Endothelial cell of umbilical vein (primary cell): Measurements from ENCODE around the gene NXPH4. TPM values are rescaled to one million over a fixed set of nuclear protein-coding genes. Genes with fewer than 3 reads are reported as not detected.

ENCODE experiments used
- BruUV-seq: library from RNA; stranded (reverse); fragments of 400-500 nt; replicated peaks from 2 replicates; lab custom pipeline; 2021; lab: Mats Ljungman, UMichigan
- CTCF ChIA-PET: fragments of 300-600, 350-600 bp; sonication (Branson Sonifier 250); formaldehyde crosslinking; loops from one replicate; lab custom pipeline; 2021; ENCODE audit warnings: antibody characterized with exemption, inconsistent platforms; lab: Charles Lee
- POLR2A ChIA-PET: fragments of 300-600, 350-600 bp; sonication (Branson Sonifier 250); formaldehyde crosslinking; loops from one replicate; lab custom pipeline; 2021; ENCODE audit warnings: antibody characterized with exemption, inconsistent platforms; lab: Charles Lee
- DNase-seq: peaks from one replicate; pipeline ENCODE4 v3.0.0-alpha.2; 2011; ENCODE audit warnings: low read depth, low spot score
- FAIRE-seq: peaks from 2 replicates; lab custom pipeline; 2011; peaks lifted over from hg19 to GRCh38; lab: Jason Lieb, UNC
- H2AFZ ChIP-seq: 2 replicates; pipeline ENCODE4 v1.6.0; 2012; ENCODE audit warnings: low read depth, low read length, control low read depth, inconsistent platforms
- H3K27ac ChIP-seq: 2 replicates; pipeline ENCODE4 v1.5.1; 2011; ENCODE audit warnings: low read depth, mild to moderate bottlenecking, control low read depth, low read length, moderate library complexity; ENCODE audit not compliant: insufficient read depth
- H3K27me3 ChIP-seq, 2 experiments: 2 replicates each; pipeline versions ENCODE4 v1.6.0 to v1.6.1; 2011; ENCODE audit warnings: low read length in 2 of 2, mixed read lengths in 1 of 2; ENCODE audit not compliant: control insufficient read depth in 2 of 2, insufficient read depth in 2 of 2
- H3K36me3 ChIP-seq, 2 experiments: 2 replicates in 1 of 2; 3 replicates in 1 of 2; pipeline ENCODE4 v1.5.1; 2011; ENCODE audit warnings: low read length in 2 of 2, mild to moderate bottlenecking in 1 of 2, moderate library complexity in 1 of 2; ENCODE audit not compliant: control insufficient read depth in 2 of 2, insufficient read depth in 2 of 2; ENCODE audit errors: extremely low read depth in 1 of 2
- H3K4me1 ChIP-seq: 3 replicates; pipeline ENCODE4 v1.5.1; 2011; ENCODE audit warnings: mild to moderate bottlenecking, low read length; ENCODE audit not compliant: control insufficient read depth, insufficient read depth; ENCODE audit errors: extremely low read depth
- H3K4me2 ChIP-seq: 2 replicates; pipeline ENCODE4 v1.6.1; 2011; ENCODE audit warnings: low read length, control low read depth, mixed read lengths; ENCODE audit not compliant: insufficient read depth
- H3K4me3 ChIP-seq, 3 experiments: fragments of 200-600 bp in 1 of 3; sonication (generic), shearing (Covaris generic) in 1 of 3; replicated peaks in 1 of 3; 2 replicates each; pipeline ENCODE4 v1.5.1; 2011 to 2016; ENCODE audit warnings: control low read depth in 3 of 3, low read length in 3 of 3, mild to moderate bottlenecking in 2 of 3, inconsistent platforms in 1 of 3, low read depth in 1 of 3, moderate library complexity in 1 of 3; ENCODE audit not compliant: insufficient read depth in 1 of 3
- H3K79me2 ChIP-seq: 2 replicates; pipeline ENCODE4 v1.6.0; 2012; ENCODE audit warnings: low read length, inconsistent platforms; ENCODE audit not compliant: control insufficient read depth, insufficient read depth
- H3K9ac ChIP-seq: replicated peaks from 2 replicates; pipeline ENCODE3; 2011; ENCODE audit warnings: low read length, control low read depth; ENCODE audit not compliant: insufficient read depth; ENCODE audit errors: extremely low read depth
- H3K9me1 ChIP-seq: replicated peaks from 3 replicates; pipeline ENCODE4 v1.6.0; 2011; ENCODE audit warnings: mild to moderate bottlenecking, low read length; ENCODE audit not compliant: control insufficient read depth, insufficient read depth; ENCODE audit errors: extremely low read depth
- H3K9me3 ChIP-seq: replicated peaks from 2 replicates; pipeline ENCODE4 v1.5.1; 2012; ENCODE audit warnings: low read length, inconsistent platforms; ENCODE audit not compliant: control insufficient read depth, insufficient read depth
- H4K20me1 ChIP-seq: replicated peaks from 2 replicates; pipeline ENCODE3; 2011; ENCODE audit warnings: mild to moderate bottlenecking, low read length; ENCODE audit not compliant: control insufficient read depth, insufficient read depth; ENCODE audit errors: extremely low read depth
- EZH2 ChIP-seq: IDR thresholded peaks from 2 replicates; pipeline ENCODE4 v1.6.1; 2012; ENCODE audit warnings: borderline replicate concordance, low read depth, mild to moderate bottlenecking, moderate library complexity, low read length, inconsistent platforms; ENCODE audit not compliant: severe bottlenecking
- FOS ChIP-seq: IDR thresholded peaks from 2 replicates; pipeline ENCODE4 v1.6.1; 2011; ENCODE audit warnings: mild to moderate bottlenecking, low read length, moderate library complexity, borderline replicate concordance; ENCODE audit not compliant: insufficient read depth
- GATA2 ChIP-seq: IDR thresholded peaks from 2 replicates; pipeline ENCODE4 v1.7.0; 2011; ENCODE audit warnings: low read depth, mild to moderate bottlenecking, moderate library complexity, mixed read lengths, low read length; ENCODE audit not compliant: insufficient read length, insufficient read depth
- JUN ChIP-seq: IDR thresholded peaks from 2 replicates; pipeline ENCODE4 v1.6.1; 2011; ENCODE audit warnings: borderline replicate concordance, low read depth; ENCODE audit not compliant: insufficient read length, insufficient read depth
- MYC ChIP-seq: IDR thresholded peaks from one replicate; pipeline ENCODE4 v1.6.1; 2011; ENCODE audit warnings: mild to moderate bottlenecking, low read depth, low read length
- POLR2A ChIP-seq: IDR thresholded peaks from 2 replicates; pipeline ENCODE4 v1.6.1; 2012; ENCODE audit warnings: low read depth, mild to moderate bottlenecking, control low read depth, low read length
- POLR2AphosphoS5 ChIP-seq: IDR thresholded peaks from 2 replicates; pipeline ENCODE4 v1.6.1; 2012; ENCODE audit warnings: low read depth, mild to moderate bottlenecking, control low read depth, low read length, moderate library complexity; ENCODE audit not compliant: insufficient read depth
- dilution Hi-C: fragments of 300-500 bp; cut with MboI; formaldehyde crosslinking; loops from one replicate; pipeline ENCODE4 v1.15.0; 2019; ENCODE audit warnings: low sequenced_read_pairs; ENCODE audit not compliant: extremely low pct_ligation_motif_present
- intact Hi-C: fragments of 100-400 bp; cut with micrococcal nuclease; formaldehyde crosslinking; loops from one replicate; pipeline ENCODE4 v1.10.0; 2022
- polyA plus RNA-seq, 4 experiments: library from polyadenylated mRNA; depleted of rRNA in 3 of 4; stranded (reverse) in 3 of 4; unstranded in 1 of 4; fragments of >200 nt; gene quantifications; 2 replicates each; pipeline versions ENCODE4 v1.2.1 to v1.2.3, GENCODE V29; 2011 to 2012; ENCODE audit warnings: missing spikeins in 1 of 4
- total RNA-seq: library from RNA; stranded (reverse); gene quantifications from 2 replicates; pipeline ENCODE4 v1.2.3, GENCODE V29; 2021
- TF ChIP-seq, protein P1 (sequence below), 2 donors: IDR thresholded peaks; 1 replicate in 1 of 2; 2 replicates in 1 of 2; pipeline ENCODE4 v1.5.1; 2011; ENCODE audit warnings: low read length in 2 of 2, mild to moderate bottlenecking in 2 of 2, moderate library complexity in 2 of 2, control low read depth in 1 of 2, inconsistent platforms in 1 of 2, low read depth in 1 of 2; ENCODE audit not compliant: insufficient read depth in 1 of 2; ENCODE audit errors: extremely low read depth in 1 of 2
- TF ChIP-seq, protein P2 (sequence below): IDR thresholded peaks from 2 replicates; pipeline ENCODE4 v1.6.1; 2011; ENCODE audit not compliant: insufficient read depth, insufficient read length

NXPH4 gene
- total and polyA plus RNA-seq, 2 donors (not counting 3 experiments of a cell fraction or from before 2014, with no cell fraction given) = 0.07 TPM; not detected in 1

DNA sequence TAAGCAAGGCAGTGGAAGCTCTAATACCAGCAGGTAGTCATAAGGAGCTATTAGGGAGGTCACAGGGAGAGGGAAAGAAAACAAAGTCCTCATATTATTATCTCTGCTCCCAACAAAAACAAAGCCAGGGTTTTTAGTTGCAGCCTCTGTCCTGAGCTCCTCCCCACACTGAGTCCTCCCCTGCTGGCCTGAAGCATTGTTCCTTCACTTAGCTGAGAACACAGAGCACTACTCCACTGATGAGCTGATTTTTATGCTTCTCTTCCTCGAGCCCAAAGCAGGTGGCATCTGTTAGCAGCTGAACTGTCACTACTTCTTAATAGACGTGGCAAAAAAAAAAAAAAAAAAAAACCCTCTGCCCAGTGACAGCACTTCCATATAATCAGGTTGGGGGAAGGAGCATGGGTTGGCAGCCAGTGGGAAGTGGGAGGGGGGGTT, 44.9 kb downstream of the NXPH4 start:
- FAIRE-seq (no peak), DNase-seq (no peak)
- intact Hi-C loops (no loop called here), dilution Hi-C loops (no loop called here)
- Histone ChIP-seq H3K27me3 (no peaks in the 10 kb centered on the region), H3K27ac (no peak overlapping the region), H3K79me2 (no peaks in the 10 kb centered on the region), H4K20me1 (no peaks in the 10 kb centered on the region), H3K4me2 (no peak overlapping the region), H3K4me3 (no peak overlapping the region), H3K9me3 (no peaks in the 10 kb centered on the region), H3K36me3 (peaks cover 0 to 14% of the 10 kb centered on the region in 2 experiments), H3K4me1 (no peaks in the 10 kb centered on the region), H3K9me1 (no peaks in the 10 kb centered on the region), H3K9ac (no peak overlapping the region), H2AFZ (no peak overlapping the region)
- CTCF ChIA-PET = interaction anchor here (1.1 to 2.0 kb wide), 5 partner anchors 16 to 197 kb away, joined by 5 to 11 read pairs (median 7); partner anchors contain the start of gene INHBE
- POLR2A ChIA-PET = no interaction called here
- BruUV-seq = no TSS peak
- TF ChIP-seq GATA2 (no peak), POLR2A (no peak), EZH2 (no peak), JUN (no peak), FOS (no peak), MYC (no peak), POLR2AphosphoS5 (no peak)
- TF ChIP-seq, protein P1, sequence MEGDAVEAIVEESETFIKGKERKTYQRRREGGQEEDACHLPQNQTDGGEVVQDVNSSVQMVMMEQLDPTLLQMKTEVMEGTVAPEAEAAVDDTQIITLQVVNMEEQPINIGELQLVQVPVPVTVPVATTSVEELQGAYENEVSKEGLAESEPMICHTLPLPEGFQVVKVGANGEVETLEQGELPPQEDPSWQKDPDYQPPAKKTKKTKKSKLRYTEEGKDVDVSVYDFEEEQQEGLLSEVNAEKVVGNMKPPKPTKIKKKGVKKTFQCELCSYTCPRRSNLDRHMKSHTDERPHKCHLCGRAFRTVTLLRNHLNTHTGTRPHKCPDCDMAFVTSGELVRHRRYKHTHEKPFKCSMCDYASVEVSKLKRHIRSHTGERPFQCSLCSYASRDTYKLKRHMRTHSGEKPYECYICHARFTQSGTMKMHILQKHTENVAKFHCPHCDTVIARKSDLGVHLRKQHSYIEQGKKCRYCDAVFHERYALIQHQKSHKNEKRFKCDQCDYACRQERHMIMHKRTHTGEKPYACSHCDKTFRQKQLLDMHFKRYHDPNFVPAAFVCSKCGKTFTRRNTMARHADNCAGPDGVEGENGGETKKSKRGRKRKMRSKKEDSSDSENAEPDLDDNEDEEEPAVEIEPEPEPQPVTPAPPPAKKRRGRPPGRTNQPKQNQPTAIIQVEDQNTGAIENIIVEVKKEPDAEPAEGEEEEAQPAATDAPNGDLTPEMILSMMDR (IDR thresholded peaks at IDR 0.05; ENCODE audit: extremely low read depth in 1 of 2, insufficient read depth in 1 of 2, low read depth in 1 of 2, low read length in 2 of 2) = no peak
- TF ChIP-seq, protein P2, sequence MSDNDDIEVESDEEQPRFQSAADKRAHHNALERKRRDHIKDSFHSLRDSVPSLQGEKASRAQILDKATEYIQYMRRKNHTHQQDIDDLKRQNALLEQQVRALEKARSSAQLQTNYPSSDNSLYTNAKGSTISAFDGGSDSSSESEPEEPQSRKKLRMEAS = no peak
